Breast epithelium (tissue), 3 donors: ENCODE results near the gene LSM6.

Experiments
- CTCF ChIP-seq, 3 donors: fragments of 450-650 bp; IDR thresholded peaks; one replicate each; pipeline ENCODE4 v1.5.1; 2016 to 2017; ENCODE audit warnings: antibody characterized with exemption in 3 of 3, mild to moderate bottlenecking in 3 of 3, moderate library complexity in 3 of 3
- POLR2A ChIP-seq: fragments of 450-650 bp; IDR thresholded peaks from one replicate; pipeline ENCODE4 v1.6.1; 2016; ENCODE audit warnings: antibody characterized with exemption, mild to moderate bottlenecking, moderate library complexity

- no peak for TF ChIP-seq POLR2A
- no peak for TF ChIP-seq CTCF (IDR thresholded peaks at IDR 0.05)
Observed at GRCh38 chr4:146165840-146166239, 9.7 kb upstream of the LSM6 start.
